Neural cell (in vitro differentiated cells): Measurements from ENCODE around the gene RGS3. TPM values are rescaled to one million over a fixed set of nuclear protein-coding genes. Genes with fewer than 3 reads are reported as not detected.

Experiments
- H2AFZ ChIP-seq: fragments of 200-600, 300-800 bp; sonication (generic), shearing (Covaris generic); 2 replicates; pipeline ENCODE4 v1.6.0; 2014; ENCODE audit warnings: low read depth, mild to moderate bottlenecking, antibody characterized with exemption, low read length, moderate library complexity
- H3F3A ChIP-seq: fragments of 200-600 bp; shearing (Covaris generic); 2 replicates; pipeline ENCODE4 v1.6.1; 2016; ENCODE audit warnings: mild to moderate bottlenecking, moderate library complexity, mixed read lengths, antibody characterized with exemption, low read length; ENCODE audit not compliant: insufficient read depth, poor library complexity, severe bottlenecking
- H3K27ac ChIP-seq: fragments of 200-600, 300-800 bp; sonication (generic), shearing (Covaris generic); 2 replicates; pipeline ENCODE4 v1.5.1; 2014; ENCODE audit warnings: mild to moderate bottlenecking, low read length, moderate library complexity
- H3K27me3 ChIP-seq: fragments of 300-800, 200-600 bp; sonication (generic), shearing (Covaris generic); 2 replicates; pipeline ENCODE4 v1.6.0; 2014; ENCODE audit warnings: mild to moderate bottlenecking, low read depth, low read length, moderate library complexity; ENCODE audit not compliant: insufficient read depth
- H3K36me3 ChIP-seq: fragments of 300-800, 200-600 bp; sonication (generic), shearing (Covaris generic); 2 replicates; pipeline ENCODE4 v1.5.1; 2014; ENCODE audit warnings: mild to moderate bottlenecking, antibody characterized with exemption, low read length, moderate library complexity; ENCODE audit not compliant: insufficient read depth
- H3K4me2 ChIP-seq: fragments of 300-800, 200-600 bp; sonication (generic), shearing (Covaris generic); 2 replicates; pipeline ENCODE4 v1.6.0; 2014; ENCODE audit warnings: mild to moderate bottlenecking, low read length
- H3K4me3 ChIP-seq: fragments of 300-800, 200-600 bp; sonication (generic), shearing (Covaris generic); 2 replicates; pipeline ENCODE4 v1.5.1; 2014; ENCODE audit warnings: mild to moderate bottlenecking, low read length, moderate library complexity
- H3K79me2 ChIP-seq: fragments of 200-600 bp; shearing (Covaris generic); replicated peaks from 2 replicates; pipeline ENCODE4 v1.6.0; 2014; ENCODE audit warnings: mild to moderate bottlenecking, low read length, moderate library complexity; ENCODE audit not compliant: insufficient read depth
- H3K9ac ChIP-seq: fragments of 300-800, 200-600 bp; sonication (generic), shearing (Covaris generic); 2 replicates; pipeline ENCODE4 v1.6.1; 2016; ENCODE audit warnings: mild to moderate bottlenecking, low read length, mixed read lengths
- H3K9me2 ChIP-seq: fragments of 200-600 bp; shearing (Covaris generic); 2 replicates; pipeline ENCODE4 v1.6.1; 2016; ENCODE audit warnings: mild to moderate bottlenecking, low read length, mixed read lengths; ENCODE audit not compliant: insufficient read depth
- H3K9me3 ChIP-seq: fragments of 200-600, 300-800 bp; sonication (generic), shearing (Covaris generic); 2 replicates; pipeline ENCODE4 v1.6.1; 2016; ENCODE audit warnings: mild to moderate bottlenecking, mixed run types, low read length, moderate library complexity, mixed read lengths
- H4K20me1 ChIP-seq: fragments of 200-600 bp; shearing (Covaris generic); 2 replicates; pipeline ENCODE4 v1.6.1; 2016; ENCODE audit warnings: mild to moderate bottlenecking, mixed run types; ENCODE audit not compliant: insufficient read depth
- CTCF ChIP-seq: fragments of 450-650 bp; IDR thresholded peaks from 2 replicates; pipeline ENCODE4 v1.5.1; 2014; ENCODE audit warnings: antibody characterized with exemption, mild to moderate bottlenecking, moderate library complexity; ENCODE audit not compliant: poor library complexity, severe bottlenecking
- EP300 ChIP-seq: fragments of 450-650 bp; conservative IDR thresholded peaks from 2 replicates; pipeline ENCODE4 v1.6.1; 2014; ENCODE audit warnings: antibody characterized with exemption, mild to moderate bottlenecking, moderate library complexity; ENCODE audit not compliant: poor library complexity, severe bottlenecking
- EZH2 ChIP-seq: fragments of 200-600, 300-800 bp; shearing (Covaris generic), sonication (generic); IDR thresholded peaks from 2 replicates; pipeline ENCODE4 v1.6.1; 2014; ENCODE audit warnings: antibody characterized with exemption, low read length, borderline replicate concordance, mild to moderate bottlenecking; ENCODE audit not compliant: insufficient read depth, poor library complexity, severe bottlenecking
- MXI1 ChIP-seq: fragments of 450-650 bp; conservative IDR thresholded peaks from 2 replicates; pipeline ENCODE4 v1.6.1; 2014; ENCODE audit warnings: antibody characterized with exemption, mild to moderate bottlenecking; ENCODE audit not compliant: poor library complexity, severe bottlenecking
- POLR2AphosphoS5 ChIP-seq: IDR thresholded peaks from 2 replicates; pipeline ENCODE4 v1.6.1; 2012
- RAD21 ChIP-seq: fragments of 450-650 bp; conservative IDR thresholded peaks from 2 replicates; pipeline ENCODE4 v1.6.1; 2014; ENCODE audit warnings: antibody characterized with exemption, mild to moderate bottlenecking, moderate library complexity
- REST ChIP-seq: IDR thresholded peaks from 2 replicates; pipeline ENCODE4 v1.6.1; 2012; ENCODE audit warnings: borderline replicate concordance
- SMC3 ChIP-seq: fragments of 450-650 bp; conservative IDR thresholded peaks from 2 replicates; pipeline ENCODE4 v1.6.1; 2014; ENCODE audit warnings: antibody characterized with exemption, mild to moderate bottlenecking, moderate library complexity; ENCODE audit not compliant: poor library complexity
- TAF1 ChIP-seq: IDR thresholded peaks from 2 replicates; pipeline ENCODE4 v1.6.1; 2012; ENCODE audit warnings: low read depth
- polyA plus RNA-seq: library from polyadenylated mRNA; depleted of rRNA; stranded (reverse); fragments of >200 nt; gene quantifications from 2 replicates; pipeline ENCODE4 v1.2.3, GENCODE V29; 2014

The RGS3 gene
- polyA plus RNA-seq, 1 donor from 2014 or later = 25.3 TPM

GRCh38 chr9:113582698-113583200 lies 119.2 kb downstream of the RGS3 start:
- H3K9ac ChIP-seq = no peak overlapping the region
- no peaks in the 10 kb centered on the region for H3K9me3 ChIP-seq
- H3K27ac ChIP-seq = no peak overlapping the region
- H3K36me3 ChIP-seq = no peaks in the 10 kb centered on the region
- no peaks in the 10 kb centered on the region for H3F3A ChIP-seq
- TF ChIP-seq SMC3 (no peak), TAF1 (no peak), CTCF (no peak), EZH2 (no peak), REST (no peak), POLR2AphosphoS5 (no peak), RAD21 (no peak), MXI1 (no peak), EP300 (no peak)
- H2AFZ ChIP-seq = no peak overlapping the region
- H3K9me2 ChIP-seq = no peaks in the 10 kb centered on the region
- H3K27me3 ChIP-seq = no peaks in the 10 kb centered on the region
- no peaks in the 10 kb centered on the region for H4K20me1 ChIP-seq
- H3K79me2 ChIP-seq = no peaks in the 10 kb centered on the region
- no peak overlapping the region for H3K4me2 ChIP-seq
- H3K4me3 ChIP-seq = no peak overlapping the region

GRCh38 chr9:113583511-113584427 lies 120.2 kb downstream of the RGS3 start:
- TF ChIP-seq REST (no peak), SMC3 (no peak), CTCF (no peak), POLR2AphosphoS5 (no peak), RAD21 (no peak), EP300 (no peak), TAF1 (no peak)
- no peaks in the 10 kb centered on the region for H4K20me1 ChIP-seq

More at GRCh38 chr9:113583511-113584427, 120.2 kb downstream of the RGS3 start:
- no peak overlapping the region for H3K27ac ChIP-seq
- no peaks in the 10 kb centered on the region for H3K36me3 ChIP-seq
- no peaks in the 10 kb centered on the region for H3K9me3 ChIP-seq
- no peaks in the 10 kb centered on the region for H3K79me2 ChIP-seq
- H3K4me2 ChIP-seq = no peak overlapping the region
- H3K9me2 ChIP-seq = no peaks in the 10 kb centered on the region
- H2AFZ ChIP-seq = no peak overlapping the region
- no peak overlapping the region for H3K4me3 ChIP-seq
- no peaks in the 10 kb centered on the region for H3F3A ChIP-seq
- no peaks in the 10 kb centered on the region for H3K27me3 ChIP-seq
- no peak overlapping the region for H3K9ac ChIP-seq
